MV-4-11 (cell line): ENCODE results near the gene ZNF74.

ENCODE experiments used
- DNase-seq: peaks from one replicate; lab custom pipeline; 2025; lab: John Stamatoyannopoulos, UW

The ZNF74 gene

DNA sequence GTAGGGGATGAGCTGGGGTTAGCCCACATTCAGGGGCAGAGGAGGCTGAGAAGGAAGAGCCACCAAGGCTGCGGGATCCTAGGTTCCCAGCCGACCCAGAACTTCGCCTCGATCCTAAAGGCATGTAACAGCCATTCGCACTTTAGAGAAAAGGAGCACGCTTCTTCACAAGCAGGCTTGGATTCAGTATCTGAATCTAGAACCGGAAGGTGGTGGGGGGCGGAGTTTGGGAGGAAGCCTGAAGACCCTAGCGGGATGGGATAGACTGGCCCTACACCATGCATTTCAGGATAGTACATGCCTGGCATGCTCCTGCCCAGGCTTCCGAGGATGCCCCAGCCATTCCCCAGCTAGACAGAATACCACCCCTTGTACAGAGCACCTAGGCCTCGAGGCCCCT, 39.2 kb downstream of the ZNF74 start:
- DNase-seq = no peak

DNA sequence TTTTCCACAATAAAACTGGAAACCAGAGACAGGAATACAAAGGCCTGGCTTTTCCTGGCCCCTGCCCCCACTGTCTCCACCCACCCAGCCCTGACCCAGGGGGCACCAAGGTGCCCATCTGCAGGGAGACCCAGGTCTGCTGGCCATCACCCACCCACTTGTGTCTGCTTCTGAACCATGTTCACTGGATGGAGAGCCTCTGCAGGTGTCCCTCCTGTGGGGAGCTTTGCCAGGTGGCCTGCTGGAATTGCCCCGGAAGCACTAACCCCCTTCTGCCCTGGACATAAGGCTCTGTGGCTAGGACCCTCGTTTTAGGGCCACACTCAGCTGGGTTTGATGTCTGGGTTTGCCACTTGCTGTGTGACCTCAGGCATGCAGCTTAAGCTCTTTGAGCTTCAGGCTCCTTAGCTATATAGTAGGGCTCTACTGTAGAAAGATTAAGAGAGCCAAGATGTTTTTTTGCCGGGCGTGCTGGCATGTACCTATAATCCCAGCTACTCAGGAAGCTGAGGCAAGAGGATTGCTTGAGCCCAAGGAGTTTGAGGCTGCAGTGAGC, 39.8 kb downstream of the ZNF74 start:
- no peak for DNase-seq

DNA sequence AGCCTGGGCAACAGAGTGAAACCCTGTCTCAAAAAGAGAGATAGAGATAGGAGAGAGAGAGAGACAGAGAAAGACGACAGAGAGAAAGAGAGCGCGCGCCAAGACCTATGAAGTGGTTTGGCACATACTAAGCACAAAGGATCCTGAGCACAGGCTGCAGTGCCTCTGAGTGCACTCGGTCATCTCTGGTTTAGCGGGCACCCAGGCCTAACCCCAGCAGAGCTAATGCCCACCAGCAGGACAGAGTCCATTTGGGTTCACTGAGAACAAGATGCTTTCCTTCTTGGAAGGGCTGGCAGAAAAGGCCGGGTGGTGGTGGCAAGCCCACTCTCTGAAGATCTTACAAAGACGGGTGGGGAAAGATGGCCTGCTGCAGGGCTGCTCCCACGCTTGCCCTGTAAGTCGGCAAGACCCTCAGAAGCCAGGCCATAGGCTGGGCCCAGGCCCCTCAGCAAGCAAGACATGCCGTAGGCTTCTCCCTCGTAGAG, 40.4 kb downstream of the ZNF74 start:
- DNase-seq = no peak

DNA sequence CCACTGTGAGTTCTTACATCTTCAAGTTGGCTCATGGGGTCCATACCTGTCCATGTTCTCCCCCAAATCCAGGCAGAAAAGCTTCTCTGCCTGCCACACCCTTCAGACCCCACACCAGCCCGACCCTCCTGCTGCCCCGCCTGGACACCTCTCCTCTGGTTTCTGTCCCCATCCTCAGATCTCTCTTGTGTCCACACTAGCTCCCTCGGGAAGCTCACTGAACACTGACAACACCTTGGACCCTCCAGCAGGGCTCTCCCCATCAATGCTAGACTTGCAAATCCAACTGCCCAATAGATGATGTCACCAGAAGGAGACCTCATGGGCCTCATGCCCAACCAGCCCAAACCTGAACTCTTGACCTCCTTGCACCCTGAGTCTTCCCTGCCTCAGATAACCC, 40.8 kb downstream of the ZNF74 start:
- no peak for DNase-seq

DNA sequence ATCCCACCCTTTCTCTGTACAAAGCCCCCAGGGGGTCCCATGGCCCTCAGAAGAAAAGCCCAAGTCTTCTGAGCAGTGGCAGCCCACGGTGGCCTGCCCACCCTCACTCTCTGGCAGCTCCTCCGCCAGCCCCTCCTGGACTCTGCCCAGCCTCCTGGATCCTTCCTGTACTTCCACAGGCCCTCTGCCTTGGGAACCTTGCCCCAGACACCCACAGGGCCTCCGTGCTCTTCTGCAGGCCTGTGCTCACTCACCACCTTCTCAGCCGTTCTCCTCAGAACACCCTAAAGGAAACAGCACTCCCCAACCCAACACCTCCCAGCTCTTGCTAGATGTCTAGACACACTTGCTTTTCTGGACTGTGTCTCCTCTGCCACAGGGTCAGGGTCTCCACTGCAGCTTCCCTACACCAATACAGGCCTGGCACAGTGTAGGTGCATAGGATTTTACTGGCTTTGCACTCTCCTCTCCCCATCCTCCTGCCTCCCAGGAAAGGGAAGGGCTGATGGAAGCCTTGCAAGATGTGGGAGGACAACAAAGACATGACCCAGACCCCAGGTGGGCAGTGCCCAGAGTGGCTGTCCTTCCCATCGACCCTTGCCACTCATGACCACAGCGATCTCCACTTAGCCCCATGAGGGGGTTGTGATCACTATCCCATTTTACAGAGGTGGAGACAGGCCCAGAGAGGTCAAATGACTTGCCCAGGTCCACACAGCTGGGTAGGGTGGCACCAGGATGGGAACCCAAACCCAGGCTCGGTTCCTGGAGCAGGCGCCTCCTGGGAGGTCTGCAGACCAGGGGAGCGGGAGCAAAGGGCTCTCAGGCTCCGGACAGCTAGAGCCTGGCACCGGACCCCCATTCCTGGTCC, 41.7 kb downstream of the ZNF74 start:
- no peak for DNase-seq

DNA sequence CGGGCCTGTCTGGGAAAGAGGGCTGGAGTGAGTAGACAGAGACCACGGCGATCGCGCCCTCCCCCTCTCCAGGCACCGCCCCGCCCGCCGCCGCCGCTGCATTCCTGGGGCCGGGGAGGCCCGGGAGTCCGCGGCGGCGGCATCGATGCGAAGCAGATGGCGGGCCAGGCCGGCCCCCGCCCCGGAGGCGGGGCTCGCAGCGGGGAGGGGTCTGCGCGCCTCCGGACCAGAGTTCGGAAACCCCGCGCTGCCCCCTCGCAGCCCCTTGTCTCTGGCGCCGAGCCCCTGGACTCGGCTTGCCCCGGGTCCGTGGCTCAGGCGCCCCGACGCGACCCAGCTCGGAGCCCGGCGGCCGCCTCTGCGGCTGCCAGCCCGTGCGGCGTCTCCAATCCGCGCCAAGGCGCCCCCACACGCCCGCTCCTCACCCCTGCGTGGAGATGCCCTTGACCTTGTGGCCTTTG, 42.4 kb downstream of the ZNF74 start:
- no peak for DNase-seq

DNA sequence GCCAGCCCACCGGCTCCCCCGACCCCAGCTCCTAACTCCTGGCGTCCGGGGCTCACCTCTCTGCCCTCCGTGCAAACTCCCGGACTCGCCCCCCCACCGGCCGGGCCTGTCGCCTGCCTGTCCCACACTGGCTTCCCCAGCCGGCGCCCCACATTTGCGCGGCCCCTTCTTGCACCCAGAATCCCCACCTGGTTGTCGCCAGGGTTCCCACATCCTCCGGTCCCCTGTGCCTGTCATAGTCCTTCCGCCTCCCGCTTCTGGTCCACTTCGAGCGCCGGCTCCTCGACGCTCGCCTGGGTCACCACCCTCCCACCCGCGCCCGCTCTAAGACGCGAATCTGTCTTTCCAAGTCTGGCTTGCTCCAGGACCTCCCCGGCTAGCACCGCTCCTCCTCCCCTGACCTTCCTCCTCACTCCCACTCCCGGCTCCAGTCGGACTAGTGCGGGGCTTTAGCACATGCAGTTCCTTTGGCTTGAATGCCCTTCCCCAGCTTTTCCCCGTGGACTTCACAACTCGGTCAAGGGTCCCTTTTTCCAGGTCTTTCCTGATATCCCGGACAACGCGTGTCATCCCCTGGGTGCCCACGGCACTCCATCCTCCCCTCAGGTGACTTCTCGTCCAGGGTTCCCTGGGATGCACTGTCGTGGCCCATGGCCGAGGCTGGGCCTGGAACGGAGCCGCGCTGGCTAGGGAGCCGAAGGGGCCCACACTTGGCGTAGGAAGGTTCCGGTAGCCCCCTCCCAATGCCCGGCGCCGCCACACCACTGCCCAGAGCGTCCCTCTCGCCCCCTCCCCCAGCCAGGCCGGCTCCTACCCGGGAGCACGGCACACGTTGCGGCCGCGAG, 43.0 kb downstream of the ZNF74 start:
- DNase-seq = no peak

DNA sequence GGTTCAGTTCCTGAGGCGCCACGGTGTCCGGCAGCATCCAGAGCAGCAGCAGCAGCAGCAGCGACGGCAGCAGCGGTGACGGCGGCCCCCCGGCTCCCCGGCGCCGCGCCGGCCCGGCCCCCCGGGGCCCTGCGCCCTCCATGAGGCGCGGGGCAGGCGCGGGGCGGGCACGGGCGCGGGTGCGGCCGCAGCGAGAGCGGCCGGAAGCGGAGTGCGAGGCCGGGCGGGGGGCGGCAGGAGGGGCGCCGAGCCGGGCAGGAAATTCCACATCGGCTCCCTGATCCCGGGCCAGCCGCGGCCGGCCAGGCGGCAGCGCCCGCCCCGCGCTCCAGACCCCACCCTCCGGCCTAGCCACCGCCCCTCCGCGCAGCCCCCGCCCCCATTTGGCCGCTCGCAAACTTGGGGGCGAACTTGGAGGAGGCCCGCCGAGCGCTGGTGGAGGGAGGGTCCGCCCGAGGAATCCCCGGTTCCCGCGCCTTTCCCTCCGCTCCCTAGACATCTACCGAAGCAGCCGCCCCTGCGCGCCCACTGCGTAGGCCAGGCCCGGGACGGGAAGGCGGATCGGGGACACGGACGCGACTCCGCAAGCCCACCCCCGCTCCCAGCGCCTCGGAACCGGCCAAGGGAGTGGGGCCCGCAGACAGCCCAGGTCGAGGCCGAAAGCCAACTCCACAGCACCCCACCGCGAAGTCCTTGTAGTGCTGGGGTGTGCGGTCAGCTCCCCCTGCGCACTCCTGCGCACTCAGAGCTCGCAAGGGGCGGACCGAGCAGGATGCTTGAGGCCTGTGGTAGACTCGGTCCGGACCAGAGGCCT, 43.9 kb downstream of the ZNF74 start, which contains the start of gene SCARF2:
Gene SCARF2, minus strand, starts transcription at position 213 of the 814 bp plus-strand sequence. Its CDS starts 71 bp downstream, at position 142.
- no peak for DNase-seq

DNA sequence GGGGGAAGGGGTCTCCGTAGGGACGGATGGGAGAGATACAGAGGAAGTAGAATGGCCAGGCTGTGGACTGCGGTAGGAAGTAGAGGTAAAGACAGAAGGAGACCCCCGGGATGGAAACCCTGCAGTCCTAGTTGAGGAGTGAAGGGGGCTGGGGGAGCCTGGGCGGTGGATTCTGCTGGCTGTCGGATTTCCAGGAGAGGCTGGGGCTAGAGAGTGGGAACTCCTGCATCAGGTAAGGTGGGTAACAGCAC, 44.4 kb downstream of the ZNF74 start:
- DNase-seq = no peak

DNA sequence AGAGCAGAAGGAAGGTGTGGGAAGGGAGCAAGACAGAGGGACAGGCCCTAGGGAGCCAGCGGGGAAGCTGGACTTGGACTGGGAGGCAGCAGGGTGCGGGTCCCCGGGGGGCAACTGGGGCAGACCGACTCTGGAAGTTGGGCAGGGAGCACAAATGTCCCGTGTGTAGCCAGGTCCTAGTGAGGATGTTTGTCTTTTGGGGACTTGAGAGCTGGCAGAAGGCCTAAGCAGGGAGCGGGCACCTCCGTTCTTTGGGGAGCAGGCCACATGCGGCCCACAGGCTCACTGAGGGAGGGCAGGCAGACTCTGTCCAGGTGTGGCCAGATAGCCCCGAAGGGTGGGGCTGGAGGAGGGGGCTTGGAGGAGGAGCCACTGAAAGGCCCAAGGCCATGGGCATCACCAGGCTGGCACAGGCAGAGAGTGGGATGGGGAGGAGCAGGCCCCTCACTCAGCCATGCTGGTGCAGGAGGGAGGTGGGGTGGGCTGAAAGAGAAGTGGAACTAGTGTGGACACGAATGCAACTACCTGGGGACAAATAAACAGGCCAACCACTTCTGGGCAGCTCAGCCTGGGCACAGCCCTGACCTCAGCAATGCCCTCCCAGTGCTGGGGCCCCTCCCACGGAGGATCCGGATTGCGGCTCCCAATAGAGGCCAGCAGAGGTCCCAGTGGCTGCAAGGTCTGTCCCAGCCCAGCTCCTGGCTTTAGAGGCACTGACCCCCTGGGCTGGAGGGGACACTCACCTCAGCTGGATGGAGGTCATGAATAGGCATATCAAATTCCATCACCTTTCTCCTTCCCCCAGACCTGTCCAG, 44.9 kb downstream of the ZNF74 start:
- DNase-seq = no peak

DNA sequence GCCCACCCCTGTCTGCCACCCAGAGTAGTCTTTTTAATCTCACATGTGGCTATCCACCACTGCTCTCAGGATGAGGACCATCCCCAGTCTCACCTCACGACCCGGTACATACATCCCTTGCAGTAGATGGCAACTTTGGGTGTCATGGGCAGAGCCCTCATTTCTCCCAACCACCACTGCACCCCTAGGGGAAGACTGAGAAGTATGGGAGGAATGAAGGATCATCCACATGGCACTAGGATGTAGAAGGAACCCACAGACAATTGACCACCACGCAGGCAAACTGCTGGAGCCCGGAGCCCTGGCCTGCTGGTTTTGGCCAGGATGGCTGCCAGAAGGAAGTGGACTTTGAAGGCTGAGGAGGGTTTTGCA, 45.6 kb downstream of the ZNF74 start:
- no peak for DNase-seq

DNA sequence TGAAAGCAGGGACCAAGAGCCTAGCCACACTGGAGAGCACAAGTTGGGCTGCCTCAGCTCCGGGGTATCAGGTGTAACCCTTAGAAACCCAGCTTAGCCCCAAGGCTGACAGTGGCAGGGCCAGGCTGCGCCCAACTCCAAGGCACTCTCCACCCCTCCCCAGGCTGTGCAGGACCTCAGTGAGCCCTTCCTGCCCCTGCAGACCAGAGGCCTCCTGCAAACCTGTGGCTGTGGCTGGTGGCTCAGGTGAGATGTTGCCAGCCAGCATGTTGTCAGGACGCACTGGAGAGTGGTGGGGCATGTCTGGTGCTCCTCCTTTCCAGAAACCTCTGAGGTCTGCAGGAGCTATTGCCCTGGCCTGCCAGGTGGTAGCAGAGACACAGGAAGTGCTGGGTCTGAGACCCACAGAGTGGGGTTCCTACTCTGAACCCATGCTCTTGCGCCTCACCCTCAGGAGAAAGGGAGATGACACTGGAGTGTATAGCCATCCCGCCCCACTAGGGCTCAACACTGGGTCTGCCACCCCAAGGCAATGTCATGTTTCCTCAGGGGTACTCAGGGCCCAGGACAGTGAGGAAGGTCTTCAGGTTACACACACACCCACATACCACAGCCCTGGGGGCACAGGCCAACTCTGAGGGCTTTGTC, 46.1 kb downstream of the ZNF74 start:
- no peak for DNase-seq

DNA sequence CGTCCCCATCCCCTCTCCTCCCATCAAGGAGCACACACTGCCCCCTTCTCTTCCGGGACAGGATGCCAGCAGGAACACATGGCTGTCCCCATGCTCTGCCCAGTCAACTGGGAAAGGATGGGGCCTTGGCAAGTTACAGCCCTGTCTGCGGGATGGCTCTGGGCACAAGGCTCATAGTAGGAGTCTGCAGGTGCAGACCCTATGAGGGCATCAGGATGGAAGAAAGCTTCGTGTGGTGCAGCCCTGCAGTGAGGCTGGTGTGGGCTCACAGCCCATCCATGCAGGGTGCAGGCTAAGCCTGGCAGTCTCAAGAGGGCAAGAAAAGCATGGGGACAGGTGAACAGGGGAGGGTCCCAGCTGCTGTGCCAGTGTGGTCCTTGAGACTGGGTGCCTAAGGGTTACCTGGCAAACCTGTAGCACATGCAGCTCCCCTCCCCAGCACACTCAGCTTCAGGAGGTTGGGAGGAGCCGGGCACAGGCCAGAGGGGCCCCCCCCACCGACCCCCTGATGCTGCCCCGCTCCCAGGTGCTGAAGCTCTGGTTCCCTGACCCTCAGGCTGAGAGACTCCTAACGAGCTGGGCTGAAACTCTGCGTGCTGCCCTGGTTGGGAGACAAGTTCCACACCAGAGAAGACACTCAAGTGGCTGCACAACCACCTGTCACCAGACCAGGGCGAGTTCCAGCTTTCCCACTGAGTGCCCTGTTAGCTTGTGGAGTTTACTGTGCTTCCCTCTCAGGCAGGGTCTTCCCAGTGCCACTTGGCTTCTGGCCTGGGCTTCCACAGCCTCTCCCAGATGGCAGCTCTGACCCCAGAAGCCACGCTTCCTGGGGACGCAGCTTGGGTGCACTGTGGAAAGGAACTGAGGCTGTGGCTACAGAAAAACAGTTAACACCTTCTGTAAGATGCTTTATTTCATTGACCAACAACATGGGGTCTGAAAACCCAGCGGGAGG, 47.0 kb downstream of the ZNF74 start:
- no peak for DNase-seq

DNA sequence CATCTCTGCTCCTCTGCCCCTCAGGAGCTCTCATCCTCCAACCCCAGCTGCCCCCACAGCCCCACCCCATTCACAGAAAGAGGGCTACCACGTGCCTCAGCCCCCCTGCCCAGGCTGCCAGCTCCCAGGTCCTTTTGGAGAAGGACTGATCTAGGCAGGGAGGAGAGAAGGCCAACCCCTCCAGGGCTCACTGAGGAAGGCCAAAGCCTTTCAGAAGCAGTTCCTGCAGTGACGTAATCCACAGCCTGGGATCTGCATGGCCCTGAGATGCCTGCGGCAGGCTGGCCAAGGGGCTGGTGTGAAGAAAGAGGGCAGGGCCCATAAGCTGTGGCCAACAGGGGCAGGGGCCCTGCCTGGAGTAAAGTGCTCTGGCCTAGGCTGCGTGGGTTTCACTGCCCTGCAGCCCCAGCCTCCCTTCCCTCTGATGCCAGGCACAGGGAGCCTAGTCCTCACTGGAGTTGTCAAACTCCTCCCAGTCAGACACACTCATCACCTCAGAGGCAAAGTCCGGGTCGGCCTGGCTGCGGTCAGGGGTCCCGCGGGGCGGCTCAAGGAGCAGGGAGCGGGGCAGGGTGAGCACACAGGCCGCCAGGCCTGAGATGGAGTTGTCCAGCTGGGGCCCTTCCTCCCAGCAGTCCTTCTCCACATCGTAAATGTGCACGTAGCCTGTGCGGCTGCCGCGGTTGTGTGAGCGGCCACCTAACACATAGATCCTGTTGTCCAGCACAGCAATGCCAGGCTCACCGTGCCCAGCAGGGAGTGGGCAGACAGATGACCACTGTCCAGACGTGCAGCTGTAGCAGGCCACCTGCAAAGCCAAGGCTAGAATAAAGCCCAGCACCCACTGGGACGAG, 47.9 kb downstream of the ZNF74 start:
- peak; percentile 38 for DNase-seq

DNA sequence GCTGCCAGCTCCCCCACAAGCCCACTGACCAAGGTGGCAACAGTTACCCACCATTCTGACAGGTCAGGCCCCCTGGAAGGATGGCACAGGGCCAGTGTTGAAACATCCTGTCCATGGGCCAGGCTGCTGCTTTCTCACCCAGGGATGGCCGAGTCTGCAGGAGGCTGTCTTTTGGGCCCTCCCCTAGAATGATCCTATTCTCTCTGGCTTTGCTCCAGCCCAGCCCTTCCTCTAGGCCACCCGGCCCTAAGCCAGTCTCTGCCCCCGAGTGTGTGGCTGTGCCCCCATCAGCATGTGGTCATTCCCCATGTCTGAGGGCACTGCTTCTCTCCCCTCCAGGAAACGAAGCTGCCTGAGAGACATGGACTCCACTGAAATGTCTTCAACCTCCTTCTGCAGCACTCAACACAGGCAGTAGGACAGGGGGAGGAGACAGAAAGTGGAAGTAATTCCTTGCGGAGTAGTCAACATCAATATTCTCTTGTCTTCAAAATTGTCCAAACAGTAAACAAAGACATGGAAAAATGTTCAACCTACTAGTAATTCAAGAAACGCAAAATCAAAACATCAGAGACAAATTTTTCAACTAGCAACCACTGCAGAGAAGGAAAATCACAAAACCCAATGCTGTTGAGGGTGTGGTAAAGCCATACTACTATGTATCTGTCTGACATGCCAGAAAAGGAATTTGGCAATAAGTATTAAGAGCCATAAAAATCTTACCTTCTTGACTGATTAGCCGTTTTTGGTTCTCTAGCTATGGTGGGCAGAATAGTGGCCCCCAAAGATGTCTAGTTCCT, 48.7 kb downstream of the ZNF74 start:
- DNase-seq = no peak

DNA sequence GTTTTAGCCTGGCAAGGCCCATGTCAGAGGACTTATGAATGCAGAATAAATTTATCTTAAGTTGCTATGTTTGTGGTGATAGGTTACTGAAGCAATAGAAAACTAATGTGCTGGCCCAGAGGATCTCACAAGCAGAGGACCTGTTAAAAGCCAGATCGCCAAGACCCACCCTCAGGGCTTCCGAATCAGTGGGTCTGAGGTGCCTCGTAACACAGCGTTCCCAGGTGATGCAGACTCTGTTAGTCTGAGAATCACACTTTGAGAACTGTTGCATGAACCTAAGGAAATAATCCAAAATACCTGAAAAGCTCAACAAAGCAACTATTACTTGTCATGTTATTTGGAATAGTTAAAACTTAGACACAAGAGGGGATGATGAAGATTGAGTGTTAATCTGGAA, 50.4 kb downstream of the ZNF74 start:
- DNase-seq = no peak

DNA sequence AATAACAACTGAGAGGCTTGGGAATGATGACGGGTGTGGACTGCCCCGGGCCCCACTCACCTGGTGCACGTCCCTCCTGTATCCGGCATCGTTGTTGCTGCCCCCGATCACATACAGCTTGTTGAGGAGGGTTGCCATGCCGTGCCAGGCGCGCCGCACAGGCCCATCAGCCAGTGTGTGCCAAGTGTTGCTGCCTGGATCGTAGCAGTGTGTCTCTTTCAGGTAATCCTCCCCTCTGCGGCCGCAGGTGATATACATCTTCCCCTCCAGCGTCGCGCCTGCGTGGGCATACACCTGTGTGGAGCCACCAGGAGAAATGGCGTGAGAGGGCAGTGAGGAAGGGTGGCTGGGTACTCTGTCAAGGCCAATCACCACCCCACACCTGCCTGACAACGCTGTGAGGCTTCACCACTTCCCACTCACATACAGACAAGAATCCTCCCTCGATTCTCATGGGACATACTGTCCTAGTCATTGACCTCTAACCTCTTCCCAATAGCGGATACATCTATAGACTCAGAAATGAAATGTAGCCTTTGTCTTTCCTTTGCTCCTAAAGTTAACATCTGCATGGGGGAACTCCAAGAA, 52.5 kb downstream of the ZNF74 start:
- no peak for DNase-seq
